HG02623 (cell line): Measurements from ENCODE around the gene LBH.

Experiments used
- ATAC-seq: cut with Tn5 transposase; IDR thresholded peaks from one replicate; pipeline ENCODE4 v1.9.1; 2021; ENCODE audit warnings: moderate library complexity; ENCODE audit not compliant: unreplicated experiment

Gene LBH

DNA sequence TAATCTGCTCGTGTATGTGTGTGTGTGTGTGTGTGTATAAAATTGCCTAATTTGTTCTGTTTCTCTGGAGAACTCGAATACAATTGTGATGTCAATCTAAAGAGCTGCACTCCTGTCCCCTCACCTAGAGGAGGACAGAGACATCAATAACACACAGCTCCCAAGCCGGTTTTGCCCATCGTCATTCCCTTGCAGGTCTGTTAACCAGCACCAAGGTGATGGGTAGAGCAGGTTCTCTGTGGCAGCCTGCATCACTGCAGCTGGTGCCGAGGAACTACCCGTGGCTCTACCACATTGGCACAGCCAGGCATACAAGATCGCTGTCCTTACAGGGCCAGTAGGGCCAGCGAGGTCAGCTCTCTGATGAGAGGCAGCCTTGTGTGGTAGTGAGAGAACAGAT, 41.0 kb downstream of the LBH start:
- ATAC-seq: no peak

GRCh38 chr2:30272761-30273573, 41.6 kb downstream of the LBH start:
- ATAC-seq: no peak

- ATAC-seq: no peak
These were observed 42.2 kb downstream of the LBH start for GRCh38 chr2:30273574-30273929.

- no peak for ATAC-seq
These were observed 43.9 kb downstream of the LBH start for GRCh38 chr2:30275256-30275655.

- no peak for ATAC-seq
These were observed 45.1 kb downstream of the LBH start for GRCh38 chr2:30276455-30276911.

GRCh38 chr2:30277582-30277981, 46.2 kb downstream of the LBH start:
- no peak for ATAC-seq

GRCh38 chr2:30278419-30278818, 47.1 kb downstream of the LBH start:
- ATAC-seq: no peak

- ATAC-seq: no peak
These were observed 49.5 kb downstream of the LBH start for GRCh38 chr2:30280596-30281434.

DNA sequence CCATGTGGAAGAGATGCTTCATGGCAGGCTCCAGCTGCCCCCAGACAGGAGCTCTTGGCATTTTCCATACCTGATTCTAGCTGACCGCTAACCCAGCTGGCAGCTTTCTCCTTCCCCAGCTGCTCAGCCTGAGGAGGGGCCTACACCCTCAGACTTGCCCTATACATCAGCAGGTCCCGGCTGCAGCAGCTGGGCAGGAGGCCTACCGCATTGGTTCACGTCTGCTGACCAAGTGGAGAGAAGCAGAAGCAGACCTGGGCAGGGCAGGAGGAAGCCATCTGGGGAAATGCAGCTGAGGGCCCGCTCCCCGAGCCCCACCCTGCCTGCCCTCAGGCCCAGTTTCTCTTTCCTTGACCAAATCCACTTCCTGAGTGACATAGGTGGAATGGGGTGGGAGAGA, 50.7 kb downstream of the LBH start:
- peak; percentile 45 for ATAC-seq

DNA sequence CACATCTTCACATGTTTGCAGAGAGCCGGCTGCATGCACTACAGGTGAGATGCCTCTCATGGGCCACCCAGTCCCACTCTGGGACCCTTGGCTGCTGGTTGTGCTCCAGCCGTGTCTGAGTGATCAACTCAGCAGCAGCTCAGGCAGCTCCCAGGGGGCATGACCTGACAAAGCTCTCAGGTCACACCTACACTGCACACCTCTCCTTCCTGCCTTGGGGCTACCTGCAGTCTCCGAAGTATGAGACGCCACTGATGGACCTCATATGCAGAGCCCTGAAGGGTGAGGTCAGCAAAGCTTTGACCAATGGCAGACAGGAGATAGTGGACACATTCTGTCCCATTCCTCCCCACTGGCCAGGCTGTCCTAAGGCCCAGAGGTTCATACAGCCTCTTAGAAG, 51.4 kb downstream of the LBH start:
- no peak for ATAC-seq

DNA sequence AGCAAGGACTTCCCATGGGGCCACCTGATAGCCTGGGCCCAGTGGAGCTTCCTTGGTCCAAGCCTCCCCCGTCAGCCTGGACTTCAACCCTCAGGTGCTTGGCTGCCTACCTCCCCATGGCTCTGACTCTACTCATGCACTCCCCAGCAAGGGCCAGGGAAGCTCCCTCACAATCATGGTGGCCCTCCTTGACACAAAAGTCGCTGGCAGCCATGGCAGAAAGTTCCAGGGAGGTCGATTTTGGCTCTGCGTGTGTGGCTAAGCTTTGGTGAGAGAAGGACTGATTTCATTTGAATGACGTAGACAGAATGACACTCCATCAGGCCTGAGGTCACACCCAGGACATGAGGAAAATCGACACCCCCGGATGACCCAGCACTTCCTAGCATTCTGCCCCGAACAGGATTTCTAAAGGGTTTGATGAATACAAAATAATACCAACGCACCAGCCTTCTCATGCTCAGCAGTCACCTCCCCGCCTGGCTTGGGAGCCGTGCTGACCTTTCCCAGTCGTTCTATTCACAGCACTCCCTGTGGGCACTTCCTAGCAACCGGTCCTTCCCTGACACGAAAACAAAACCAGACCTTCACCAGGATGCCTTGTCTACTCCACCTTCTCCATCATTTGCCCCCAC, 52.7 kb downstream of the LBH start:
- no peak for ATAC-seq

- no peak for ATAC-seq
These were observed 54.4 kb downstream of the LBH start for GRCh38 chr2:30285758-30286157.

DNA sequence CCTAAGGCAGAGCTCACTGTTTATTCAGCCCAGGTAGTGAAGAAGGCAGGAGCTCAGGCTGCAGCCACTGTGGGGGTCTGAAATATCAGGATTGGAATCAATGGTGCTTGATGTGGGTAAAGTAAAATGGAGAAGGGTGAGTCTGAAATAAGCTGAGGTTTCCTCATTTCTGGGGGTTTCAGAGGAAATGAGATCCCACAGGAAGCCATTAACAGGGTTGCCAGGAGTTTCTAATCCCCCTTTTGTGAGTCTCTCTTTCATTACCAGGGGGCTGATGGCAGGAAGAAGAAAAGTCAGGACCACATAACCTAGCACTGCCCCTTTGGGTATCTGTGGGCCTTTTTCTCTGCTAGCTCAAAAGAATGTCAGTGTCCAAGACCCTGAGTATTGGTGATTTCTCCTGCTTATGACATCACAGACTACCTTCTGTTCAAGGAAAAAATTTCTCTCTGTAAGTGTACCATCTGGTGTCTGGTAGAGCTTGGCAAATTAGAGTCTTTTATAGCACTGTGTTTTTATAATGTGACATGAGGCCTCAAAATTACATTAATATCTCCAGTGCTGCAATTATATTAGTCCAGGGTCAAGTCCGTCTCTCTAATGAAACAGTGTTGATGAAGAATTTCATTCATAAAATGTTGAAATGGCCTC, 56.0 kb downstream of the LBH start:
- no peak for ATAC-seq

DNA sequence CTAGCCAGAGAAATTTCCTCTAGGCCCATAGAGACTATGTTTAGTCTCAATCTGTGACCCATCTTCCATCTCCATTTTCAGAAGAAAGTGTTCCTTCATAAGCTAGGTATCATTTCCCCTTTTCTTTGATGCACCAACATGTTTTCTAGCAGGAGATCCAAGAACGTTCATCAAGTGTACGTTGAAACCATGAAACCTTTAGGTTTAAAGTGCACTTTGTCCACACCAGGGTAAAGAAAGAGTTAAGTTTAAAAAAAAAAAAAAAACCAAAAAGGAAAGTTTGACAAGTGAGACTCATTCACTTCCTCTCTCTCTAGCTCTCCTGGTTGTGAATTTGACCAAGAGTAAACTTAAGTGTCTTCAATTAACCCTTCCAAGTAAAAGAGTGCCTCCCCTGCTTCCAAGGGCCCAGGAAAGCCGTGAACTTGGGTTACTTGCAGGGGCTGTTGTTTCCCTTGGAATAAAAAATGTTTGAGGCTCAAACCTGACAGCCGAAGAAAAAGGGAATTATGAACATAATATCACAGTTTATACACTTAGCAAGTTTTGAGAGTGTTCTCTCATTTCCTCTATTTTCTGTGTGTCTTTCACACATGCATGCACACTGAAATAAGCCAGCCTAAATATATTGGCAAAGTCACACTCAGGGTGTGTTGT, 56.7 kb downstream of the LBH start:
- peak; percentile 65 for ATAC-seq

DNA sequence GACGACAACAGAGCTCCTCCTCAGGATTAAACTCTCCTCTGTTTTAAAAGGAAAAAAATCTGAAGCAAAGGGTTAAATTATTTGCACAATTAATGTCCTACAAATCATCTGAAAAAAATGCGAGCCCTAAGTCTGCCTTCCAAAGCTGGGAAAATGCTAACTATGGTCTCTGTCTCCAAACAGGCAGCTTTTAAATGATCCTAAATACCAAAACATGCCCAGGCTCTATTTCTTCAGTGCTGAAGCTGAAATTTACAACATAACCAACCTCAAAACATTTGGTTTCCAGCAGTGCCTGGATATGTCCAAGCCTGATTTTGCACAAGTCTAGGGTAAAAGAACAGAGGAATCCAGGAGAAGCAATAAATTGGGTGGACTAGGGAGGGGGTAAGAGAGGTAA, 57.2 kb downstream of the LBH start:
- ATAC-seq: no peak

- ATAC-seq: no peak
These were observed 62.1 kb downstream of the LBH start for GRCh38 chr2:30293303-30293921.

DNA sequence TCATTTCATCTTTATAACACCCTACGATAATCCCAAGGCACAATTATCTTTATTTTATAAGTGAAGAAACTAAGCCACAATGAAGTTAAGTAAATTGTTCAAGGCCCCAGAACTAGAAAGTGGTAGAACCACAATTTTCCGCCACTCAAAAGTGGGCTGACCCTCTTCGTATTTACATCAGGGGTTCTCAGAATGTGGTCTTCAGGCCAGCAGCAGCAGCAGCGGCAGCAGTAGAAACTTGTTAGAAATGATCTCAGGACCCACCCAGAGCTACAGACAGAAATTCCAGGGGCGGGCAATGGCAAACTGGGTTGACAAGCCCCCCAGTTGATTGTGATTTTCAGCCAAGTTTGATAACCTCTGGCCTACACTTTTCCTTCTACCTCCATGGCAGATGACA, 62.8 kb downstream of the LBH start:
- ATAC-seq: no peak

- no peak for ATAC-seq
These were observed 65.2 kb downstream of the LBH start for GRCh38 chr2:30296496-30296895.

- ATAC-seq: no peak
These were observed 67.0 kb downstream of the LBH start for GRCh38 chr2:30298302-30298701.

DNA sequence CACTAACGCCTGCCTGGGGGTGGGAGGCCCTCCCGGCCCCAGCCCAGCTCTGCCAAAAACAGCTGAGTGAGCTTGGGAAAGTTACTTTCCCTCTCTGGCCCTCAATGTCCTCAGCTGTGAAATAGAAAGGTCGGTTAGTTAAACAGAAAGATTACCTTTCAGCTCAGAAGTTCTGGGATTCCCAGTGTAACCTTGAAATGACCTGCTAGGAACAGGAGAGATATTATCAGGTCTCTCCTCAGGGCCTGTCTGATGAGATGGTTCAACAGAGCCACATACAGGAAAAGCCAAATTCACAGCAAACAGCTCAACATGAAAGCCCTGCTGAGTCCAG, 68.8 kb downstream of the LBH start:
- ATAC-seq: no peak
